GM19035 (cell line): ENCODE measurements around the gene GABRD.

ENCODE experiments used
- ATAC-seq: cut with Tn5 transposase; IDR thresholded peaks from one replicate; pipeline ENCODE4 v1.9.1; 2021; ENCODE audit not compliant: unreplicated experiment

The GABRD gene

DNA sequence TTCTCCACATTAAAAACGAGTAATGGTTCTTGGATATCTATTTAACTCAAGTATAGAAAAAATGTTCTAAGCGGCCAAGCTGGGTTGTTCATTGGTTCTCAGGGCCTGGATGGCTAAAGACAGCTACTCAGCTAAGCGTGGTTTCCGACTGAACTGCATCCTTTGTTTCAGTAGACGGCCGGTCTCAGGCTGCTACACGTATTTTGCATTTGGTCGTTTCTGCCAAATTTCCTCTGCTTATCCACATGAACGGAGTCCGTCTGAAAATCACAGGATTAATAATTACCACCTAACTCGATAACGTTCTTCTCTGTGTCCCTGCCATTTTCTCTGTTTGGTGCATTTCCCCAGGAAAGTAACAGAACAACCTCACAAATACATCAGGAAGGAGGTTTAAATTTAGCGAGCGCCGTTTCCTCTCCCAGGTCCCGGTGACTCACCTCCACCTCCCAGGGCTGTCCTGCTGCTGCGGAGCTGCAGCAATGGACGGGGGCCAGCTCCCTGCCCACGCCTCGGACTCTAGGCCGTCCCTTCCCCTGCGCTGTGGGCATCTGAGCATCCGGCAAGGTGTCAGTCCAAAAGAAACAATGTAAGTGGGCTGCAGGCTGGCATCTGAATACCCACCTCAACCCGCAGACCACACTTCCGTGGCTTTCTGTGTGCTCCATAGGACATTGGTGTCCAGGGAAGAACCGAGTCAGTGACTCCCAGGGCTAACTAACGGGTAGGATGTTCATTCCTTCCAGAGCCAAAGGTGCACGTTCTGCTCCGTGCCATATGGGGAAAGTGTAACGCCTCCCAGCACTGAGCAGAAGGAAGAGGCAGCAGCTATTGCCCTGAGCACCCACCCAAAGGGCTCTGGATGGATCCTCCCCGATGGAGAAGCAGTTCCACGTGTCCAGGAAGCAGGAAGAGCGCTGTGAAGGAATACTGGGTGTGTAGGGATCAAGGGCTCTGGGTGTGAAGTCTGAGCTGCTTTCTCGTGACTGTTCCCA, 4.1 kb upstream of the GABRD start:
- ATAC-seq = no peak

DNA sequence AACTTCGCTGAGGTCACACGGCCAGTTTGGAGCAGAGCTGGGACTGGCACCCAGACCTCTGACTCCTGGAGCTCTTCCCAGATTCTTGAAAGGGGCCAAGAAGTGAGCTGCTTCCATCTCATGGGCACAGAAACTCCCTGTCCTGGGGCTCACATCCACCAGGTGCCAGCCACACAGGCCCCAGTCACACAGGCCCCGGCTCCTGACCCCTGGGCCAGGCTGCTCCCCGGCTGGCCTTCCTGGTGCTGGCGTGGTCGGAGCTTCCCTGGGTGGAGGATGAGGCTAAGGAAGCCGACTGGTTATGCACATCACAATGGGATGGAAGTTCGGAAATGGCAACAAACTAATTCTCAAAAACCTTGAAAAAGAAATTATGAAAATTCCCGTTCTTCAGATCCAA, 3.0 kb upstream of the GABRD start:
- no peak for ATAC-seq

GRCh38 chr1:2018217-2019171, 651 bp upstream of the GABRD start:
- no peak for ATAC-seq

GRCh38 chr1:2019571-2020309, 595 bp downstream of the GABRD start:
- ATAC-seq = no peak

DNA sequence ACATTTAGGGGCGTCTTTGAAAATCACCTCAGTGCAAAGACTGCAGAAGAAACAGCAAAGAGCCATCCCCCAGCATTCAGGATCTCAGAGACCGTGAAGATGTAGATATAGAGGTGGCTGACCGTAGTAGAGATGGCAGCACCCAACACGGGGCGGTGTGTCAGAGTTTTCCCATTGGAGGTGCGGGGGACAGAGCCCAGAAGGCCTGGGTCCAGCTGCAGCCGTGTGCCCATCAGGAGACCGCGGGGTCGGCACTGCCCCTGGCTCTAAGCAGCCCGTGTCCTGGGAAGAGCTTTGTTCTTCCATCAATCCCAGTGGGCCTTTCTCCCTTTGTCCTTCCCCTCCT, 1.1 kb downstream of the GABRD start:
- no peak for ATAC-seq

DNA sequence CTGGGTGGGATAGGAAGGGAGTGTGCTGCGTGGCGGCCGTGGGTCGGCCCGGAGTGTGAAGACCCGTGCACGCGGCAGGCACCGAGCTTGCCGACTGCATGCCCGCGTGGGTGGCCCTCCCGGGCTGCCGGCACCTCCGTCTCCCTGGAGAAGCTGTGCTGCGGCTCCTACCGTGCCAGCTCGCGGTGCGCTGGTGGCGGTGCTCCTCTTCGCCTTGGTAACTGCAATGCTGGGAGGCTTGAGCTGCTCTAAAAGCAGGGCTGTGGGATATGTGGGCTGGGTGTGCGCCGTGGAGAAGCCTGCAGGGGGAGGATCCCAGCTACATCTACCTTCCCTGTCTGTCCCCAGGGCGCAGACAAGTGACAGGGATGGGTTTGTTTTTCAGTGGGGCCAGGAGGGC, 2.4 kb downstream of the GABRD start:
- no peak for ATAC-seq

GRCh38 chr1:2022063-2022770, 3.1 kb downstream of the GABRD start:
- no peak for ATAC-seq

- no peak for ATAC-seq
Measured at GRCh38 chr1:2023187-2023586, 4.0 kb downstream of the GABRD start.

- no peak for ATAC-seq
Measured at GRCh38 chr1:2024451-2024850, 5.3 kb downstream of the GABRD start.

GRCh38 chr1:2024887-2025286, 5.7 kb downstream of the GABRD start:
- ATAC-seq = no peak

- ATAC-seq = no peak
Measured at GRCh38 chr1:2025491-2025981, 6.4 kb downstream of the GABRD start.

GRCh38 chr1:2027961-2028583, 8.9 kb downstream of the GABRD start:
- no peak for ATAC-seq

GRCh38 chr1:2028870-2029560, 9.9 kb downstream of the GABRD start:
- ATAC-seq = no peak

- ATAC-seq = no peak
Measured at GRCh38 chr1:2029561-2029960, 10.4 kb downstream of the GABRD start.

- ATAC-seq = no peak
Measured at GRCh38 chr1:2030076-2030871, 11.1 kb downstream of the GABRD start.

DNA sequence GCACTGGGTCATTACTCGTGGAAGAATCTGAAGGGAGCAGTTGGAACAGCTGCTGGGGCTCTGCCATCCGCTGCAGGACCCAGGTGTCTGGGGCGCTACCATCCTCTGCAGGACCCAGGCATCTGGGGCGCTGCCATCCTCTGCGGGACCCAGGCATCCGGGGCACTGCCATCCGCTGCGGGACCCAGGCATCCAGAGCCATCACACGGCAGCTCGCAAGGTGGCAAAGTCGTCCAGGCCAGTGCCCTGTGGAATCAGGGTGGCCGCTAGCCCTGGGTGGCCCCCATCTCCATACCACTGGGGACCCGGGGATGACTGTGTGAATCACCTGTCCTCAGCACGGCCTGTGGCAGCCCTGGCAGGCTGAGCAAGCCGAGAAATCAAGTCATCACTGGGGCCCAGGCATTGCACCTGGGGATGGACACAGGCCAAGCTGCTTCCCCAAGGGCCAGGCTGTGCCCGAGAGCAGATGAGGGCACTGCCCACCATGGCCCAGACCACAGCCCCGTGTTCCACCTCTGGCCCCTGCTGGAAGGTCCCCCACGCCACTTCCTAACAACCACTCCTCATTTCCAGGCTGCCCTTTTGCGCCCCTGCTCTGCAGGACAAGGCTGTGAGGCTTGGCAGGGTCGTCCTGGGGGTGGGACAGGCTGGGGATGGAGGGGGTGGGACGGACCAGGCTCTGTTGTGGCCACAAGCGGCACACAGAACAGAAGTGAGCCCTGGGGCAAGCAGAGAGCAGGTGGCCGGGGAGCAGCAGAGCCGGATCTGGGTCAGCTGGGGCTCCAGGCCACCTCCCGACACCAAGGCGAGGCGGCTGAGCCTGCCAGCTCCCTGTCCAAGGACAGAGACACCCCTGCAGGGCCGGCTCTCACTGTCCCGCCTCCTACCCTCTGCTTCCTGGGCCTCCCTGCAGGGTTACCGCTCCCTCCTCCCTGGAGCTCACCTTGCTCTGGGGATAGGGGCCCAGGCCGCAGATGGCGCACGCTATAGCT, 12.7 kb downstream of the GABRD start:
- ATAC-seq = no peak

DNA sequence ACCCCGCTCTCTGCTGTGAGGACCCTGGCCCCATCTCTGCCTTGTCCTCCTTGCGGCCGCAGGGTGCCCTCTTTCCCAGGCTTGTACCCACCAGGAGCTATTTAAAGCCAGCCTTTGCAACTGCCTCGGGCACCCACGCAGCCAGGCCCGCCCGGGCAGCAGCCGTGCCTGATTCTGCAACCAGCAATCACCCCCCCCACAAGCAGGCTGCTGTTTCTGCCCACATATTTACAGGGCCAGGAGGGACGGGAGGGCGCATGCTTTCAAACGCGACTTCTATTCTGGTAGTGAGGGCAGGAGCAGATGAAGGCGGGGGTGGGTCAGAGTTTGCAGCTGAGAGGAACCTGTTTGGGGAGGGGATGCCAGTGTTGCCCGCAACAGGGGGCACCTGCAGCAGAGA, 13.6 kb downstream of the GABRD start:
- no peak for ATAC-seq
